CD4-positive, alpha-beta T cell (primary cell): ENCODE measurements around the gene SLCO2B1. TPM values are rescaled to one million over a fixed set of nuclear protein-coding genes. Genes with fewer than 3 reads are reported as not detected.

Experiments used
- ATAC-seq: fragments of 200-7000 bp; cut with Tn5 transposase; one replicate; pipeline ENCODE4 v1.10.0; 2022; ENCODE audit warnings: mild to moderate bottlenecking; ENCODE audit not compliant: poor library complexity
- CTCF ChIA-PET: fragments of 350-600 bp; sonication (Branson Sonifier 250); formaldehyde crosslinking; loops from one replicate; lab custom pipeline; 2021; ENCODE audit warnings: antibody characterized with exemption, inconsistent platforms; lab: Charles Lee
- POLR2A ChIA-PET: fragments of 350-600 bp; sonication (Branson Sonifier 250); formaldehyde crosslinking; loops from one replicate; lab custom pipeline; 2021; ENCODE audit warnings: antibody characterized with exemption, inconsistent platforms; lab: Charles Lee
- DNase-seq, 14 experiments: peaks; one replicate each; pipeline ENCODE4 v3.0.0-alpha.2; 2013 to 2020; ENCODE audit warnings: mixed read lengths in 2 of 14
- H3K27ac ChIP-seq, 2 donors: one replicate each; pipeline versions ENCODE4 v1.5.1 to v1.7.0; 2013; ENCODE audit warnings: low read length in 2 of 2, low read depth in 1 of 2, mild to moderate bottlenecking in 1 of 2
- H3K27me3 ChIP-seq, 2 experiments: 1 replicate in 1 of 2; 2 replicates in 1 of 2; pipeline versions ENCODE4 v1.6.1 to v1.7.0; 2013; ENCODE audit warnings: low read length in 2 of 2, control low read depth in 1 of 2, mild to moderate bottlenecking in 1 of 2, moderate library complexity in 1 of 2; ENCODE audit not compliant: insufficient read depth in 2 of 2, control insufficient read depth in 1 of 2
- H3K36me3 ChIP-seq: one replicate; pipeline ENCODE4 v1.6.1; 2013; ENCODE audit warnings: low read length, control low read depth; ENCODE audit not compliant: insufficient read depth
- H3K4me1 ChIP-seq: one replicate; pipeline ENCODE4 v1.6.1; 2013; ENCODE audit warnings: low read length, control low read depth; ENCODE audit not compliant: insufficient read depth
- H3K4me3 ChIP-seq: one replicate; pipeline ENCODE4 v1.5.1; 2013; ENCODE audit warnings: mild to moderate bottlenecking, low read length, moderate library complexity
- H3K9me3 ChIP-seq, 2 experiments: 1 replicate in 1 of 2; 2 replicates in 1 of 2; pipeline versions ENCODE4 v1.6.1 to v1.7.0; 2013; ENCODE audit warnings: low read length in 2 of 2, mild to moderate bottlenecking in 2 of 2, control low read depth in 1 of 2, moderate library complexity in 1 of 2; ENCODE audit not compliant: control insufficient read depth in 1 of 2, insufficient read depth in 1 of 2
- H3K27ac Mint-ChIP-seq: one replicate; pipeline ENCODE4 v1.8.0; 2020; ENCODE audit warnings: mixed read lengths
- H3K27me3 Mint-ChIP-seq: one replicate; pipeline ENCODE4 v1.8.0; 2021; ENCODE audit warnings: mixed read lengths
- H3K36me3 Mint-ChIP-seq: one replicate; pipeline ENCODE4 v1.8.0; 2021; ENCODE audit warnings: low read depth, mixed read lengths
- H3K4me1 Mint-ChIP-seq: one replicate; pipeline ENCODE4 v1.8.0; 2021; ENCODE audit warnings: low read depth, mixed read lengths
- H3K4me3 Mint-ChIP-seq: one replicate; pipeline ENCODE4 v1.8.0; 2020; ENCODE audit warnings: mild to moderate bottlenecking, mixed read lengths
- H3K9me3 Mint-ChIP-seq: one replicate; pipeline ENCODE4 v1.8.0; 2020; ENCODE audit warnings: mixed read lengths
- intact Hi-C, 2 experiments: fragments of 100-400 bp; cut with DNase I in 1 of 2; cut with micrococcal nuclease in 1 of 2; formaldehyde crosslinking; loops; one replicate each; pipeline versions ENCODE4 v1.15.1 to v1.9.0; 2023 to 2025; cut with DNase I, micrococcal nuclease
- total RNA-seq, 174 experiments: library from RNA in 2 of 174; stranded (reverse) in 2 of 174; gene quantifications; one replicate each; pipeline ENCODE4 v1.2.3 and lab custom pipeline; 2021 to 2026
- TF ChIP-seq, protein P1 (sequence below): fragments of 200-600 bp; IDR thresholded peaks from one replicate; pipeline ENCODE4 v1.8.0; 2022; ENCODE audit warnings: antibody characterized with exemption, mild to moderate bottlenecking

The SLCO2B1 gene
- total RNA-seq, 2 experiments from 2014 or later = not detected

DNA sequence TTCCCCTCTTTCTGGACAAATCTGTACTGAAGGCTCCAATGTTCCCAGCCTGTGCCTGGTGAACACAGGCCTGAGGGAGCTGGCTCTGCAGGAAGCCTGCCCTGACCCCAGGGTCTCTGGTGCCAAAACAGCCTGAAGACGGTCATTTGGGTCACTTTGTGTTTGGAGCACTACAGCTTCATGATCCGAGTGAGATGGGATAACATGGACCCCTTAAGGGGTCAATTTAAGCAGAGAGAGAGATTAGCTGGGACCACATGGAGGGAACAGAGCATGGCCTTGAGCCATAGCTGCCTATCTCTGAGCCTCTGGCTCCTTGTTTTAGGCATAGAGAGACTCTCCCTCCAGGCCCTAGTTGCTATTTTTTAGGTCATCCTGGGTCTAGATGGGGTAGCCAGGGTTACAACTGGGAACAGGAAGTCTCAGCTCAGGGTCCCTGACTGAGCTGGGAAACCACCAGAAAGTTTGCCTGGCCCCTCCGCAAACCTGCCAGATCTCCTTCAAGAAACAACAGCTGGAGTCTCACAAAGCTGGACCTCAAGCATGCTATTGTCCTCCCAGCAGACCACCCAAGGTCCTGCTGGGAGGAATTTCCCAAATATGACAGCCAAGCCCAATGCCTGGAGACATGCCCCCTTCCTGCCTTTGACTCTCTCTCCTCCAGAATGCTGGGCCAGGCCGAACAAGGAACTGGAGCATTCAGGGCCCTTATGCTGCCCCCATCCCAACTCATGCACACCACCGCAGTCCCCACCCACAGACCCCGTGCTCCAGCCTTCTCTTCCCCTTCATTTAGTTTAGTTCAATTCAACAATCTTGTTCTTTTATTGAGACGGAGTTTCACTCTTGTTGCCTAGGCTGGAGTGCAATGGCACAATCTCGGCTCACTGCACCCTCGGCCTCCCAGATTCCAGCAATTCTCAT, 4.0 kb downstream of the SLCO2B1 start:
- H3K27ac ChIP-seq = no peak overlapping the region
- no peak overlapping the region for H3K27ac Mint-ChIP-seq
- H3K4me1 ChIP-seq = no peaks in the 10 kb centered on the region
- H3K4me3 Mint-ChIP-seq = no peak overlapping the region
- ChIA-PET POLR2A (interaction anchor here (1.1 kb wide), 1 partner anchor 10 kb away, joined by 6 read pairs; no protein-coding TSS in a partner anchor), CTCF (no interaction called here)
- TF ChIP-seq, protein P1, sequence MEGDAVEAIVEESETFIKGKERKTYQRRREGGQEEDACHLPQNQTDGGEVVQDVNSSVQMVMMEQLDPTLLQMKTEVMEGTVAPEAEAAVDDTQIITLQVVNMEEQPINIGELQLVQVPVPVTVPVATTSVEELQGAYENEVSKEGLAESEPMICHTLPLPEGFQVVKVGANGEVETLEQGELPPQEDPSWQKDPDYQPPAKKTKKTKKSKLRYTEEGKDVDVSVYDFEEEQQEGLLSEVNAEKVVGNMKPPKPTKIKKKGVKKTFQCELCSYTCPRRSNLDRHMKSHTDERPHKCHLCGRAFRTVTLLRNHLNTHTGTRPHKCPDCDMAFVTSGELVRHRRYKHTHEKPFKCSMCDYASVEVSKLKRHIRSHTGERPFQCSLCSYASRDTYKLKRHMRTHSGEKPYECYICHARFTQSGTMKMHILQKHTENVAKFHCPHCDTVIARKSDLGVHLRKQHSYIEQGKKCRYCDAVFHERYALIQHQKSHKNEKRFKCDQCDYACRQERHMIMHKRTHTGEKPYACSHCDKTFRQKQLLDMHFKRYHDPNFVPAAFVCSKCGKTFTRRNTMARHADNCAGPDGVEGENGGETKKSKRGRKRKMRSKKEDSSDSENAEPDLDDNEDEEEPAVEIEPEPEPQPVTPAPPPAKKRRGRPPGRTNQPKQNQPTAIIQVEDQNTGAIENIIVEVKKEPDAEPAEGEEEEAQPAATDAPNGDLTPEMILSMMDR = no peak
- no peaks in the 10 kb centered on the region for H3K36me3 Mint-ChIP-seq
- H3K4me3 ChIP-seq = no peak overlapping the region
- intact Hi-C loops = no loop called here
- peaks cover 8% of the 10 kb centered on the region for H3K27me3 Mint-ChIP-seq
- no peaks in the 10 kb centered on the region for H3K36me3 ChIP-seq
- DNase-seq = no peak
- no peaks in the 10 kb centered on the region for H3K9me3 ChIP-seq
- no peaks in the 10 kb centered on the region for H3K4me1 Mint-ChIP-seq
- ATAC-seq = no peak
- H3K27me3 ChIP-seq = peaks cover 0 to 4% of the 10 kb centered on the region in 2 experiments
- no peaks in the 10 kb centered on the region for H3K9me3 Mint-ChIP-seq

GRCh38 chr11:75155570-75156422, 4.9 kb downstream of the SLCO2B1 start:
- Mint-ChIP-seq H3K4me1 (no peaks in the 10 kb centered on the region), H3K27ac (no peak overlapping the region), H3K9me3 (no peaks in the 10 kb centered on the region), H3K27me3 (peaks cover 8% of the 10 kb centered on the region), H3K36me3 (no peaks in the 10 kb centered on the region), H3K4me3 (no peak overlapping the region)
- POLR2A ChIA-PET = no interaction called here
- H3K27me3 ChIP-seq = peaks cover 0 to under 1% of the 10 kb centered on the region in 2 experiments
- peaks cover 0 to 4% of the 10 kb centered on the region in 2 experiments for H3K9me3 ChIP-seq
- H3K27ac ChIP-seq = no peak overlapping the region
- TF ChIP-seq, protein P1 = no peak
- no peak for DNase-seq
- no peaks in the 10 kb centered on the region for H3K36me3 ChIP-seq
- intact Hi-C loops = no loop called here
- CTCF ChIA-PET = no interaction called here
- no peak overlapping the region for H3K4me3 ChIP-seq
- H3K4me1 ChIP-seq = no peaks in the 10 kb centered on the region
- ATAC-seq = no peak

DNA sequence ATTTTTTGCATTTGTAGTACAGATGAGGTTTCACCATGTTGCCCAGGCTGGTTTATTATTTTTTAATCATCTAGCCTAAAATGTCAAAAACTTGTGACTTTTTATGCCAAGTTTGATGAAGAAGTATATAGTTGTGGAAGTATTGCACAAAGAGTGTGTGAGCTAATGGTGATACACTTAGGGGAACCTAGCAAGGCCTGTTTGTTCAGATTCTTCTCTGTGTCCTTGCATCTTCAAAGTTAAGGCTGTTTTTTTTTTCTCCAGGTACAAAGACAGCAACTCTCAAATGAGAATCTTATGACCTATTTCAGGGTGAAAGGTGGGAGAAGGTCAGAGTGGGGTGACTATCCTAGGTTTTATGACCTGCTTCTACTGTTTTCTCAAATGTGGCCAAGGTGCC, 7.3 kb downstream of the SLCO2B1 start:
- TF ChIP-seq, protein P1 = no peak
- no peaks in the 10 kb centered on the region for H3K36me3 Mint-ChIP-seq
- no peaks in the 10 kb centered on the region for H3K27me3 Mint-ChIP-seq
- H3K9me3 ChIP-seq = peaks cover 0 to 4% of the 10 kb centered on the region in 2 experiments
- ChIA-PET POLR2A (no interaction called here), CTCF (interaction anchor here (0.8 to 0.9 kb wide), 2 partner anchors 17 to 18 kb away, joined by 4 to 5 read pairs; no protein-coding TSS in a partner anchor)
- H3K4me1 Mint-ChIP-seq = no peaks in the 10 kb centered on the region
- H3K4me3 Mint-ChIP-seq = no peak overlapping the region
- intact Hi-C loops = no loop called here
- no peaks in the 10 kb centered on the region for H3K4me1 ChIP-seq
- H3K27me3 ChIP-seq = no peaks in the 10 kb centered on the region
- no peak overlapping the region for H3K27ac Mint-ChIP-seq
- no peaks in the 10 kb centered on the region for H3K36me3 ChIP-seq
- ATAC-seq (no peak), DNase-seq (no peak)
- no peak overlapping the region for H3K27ac ChIP-seq
- H3K9me3 Mint-ChIP-seq = peaks cover 3% of the 10 kb centered on the region
- no peak overlapping the region for H3K4me3 ChIP-seq
